Natural killer cell treated with Interleukin-12 subunit alpha and Interleukin-12 subunit beta and Interleukin-15 and Interleukin-18, amount 100 ng/mL, for 72 hours (primary cell): ENCODE results near the gene HSD17B3. TPM values are rescaled to one million over a fixed set of nuclear protein-coding genes. Genes with fewer than 3 reads are reported as not detected.

Experiments
- ATAC-seq, 2 donors: fragments of 150-1000 bp; cut with Tn5 transposase in 1 of 2; sonication (Bioruptor Pico), chemical (Tn5 transposase) in 1 of 2; 2 replicates each; pipeline ENCODE4 v1.10.0; 2021
- DNase-seq: peaks from one replicate; pipeline ENCODE4 v3.0.0; 2022; ENCODE audit warnings: low spot score
- H3K27ac Mint-ChIP-seq, 2 donors: 1 replicate in 1 of 2; 2 replicates in 1 of 2; pipeline ENCODE4 v1.8.0; 2022; ENCODE audit warnings: mixed read lengths in 2 of 2, mild to moderate bottlenecking in 1 of 2, moderate library complexity in 1 of 2
- H3K27me3 Mint-ChIP-seq, 2 donors: 1 replicate in 1 of 2; 2 replicates in 1 of 2; pipeline ENCODE4 v1.8.0; 2022; ENCODE audit warnings: mixed read lengths in 2 of 2
- H3K36me3 Mint-ChIP-seq: one replicate; pipeline ENCODE4 v1.8.0; 2022; ENCODE audit warnings: mixed read lengths
- H3K4me1 Mint-ChIP-seq, 2 donors: 1 replicate in 1 of 2; 2 replicates in 1 of 2; pipeline ENCODE4 v1.8.0; 2022; ENCODE audit warnings: low read depth in 2 of 2, mixed read lengths in 2 of 2, mild to moderate bottlenecking in 1 of 2
- H3K4me3 Mint-ChIP-seq: one replicate; pipeline ENCODE4 v1.8.0; 2022; ENCODE audit warnings: mixed read lengths
- H3K9me3 Mint-ChIP-seq: 2 replicates; pipeline ENCODE4 v1.8.0; 2022; ENCODE audit warnings: mixed read lengths
- total RNA-seq, 2 donors: library from RNA; stranded (reverse); gene quantifications; one replicate each; pipeline ENCODE4 v1.2.3, GENCODE V29; 2022

HSD17B3 gene
- total RNA-seq, 2 donors from 2014 or later, result not detected

DNA sequence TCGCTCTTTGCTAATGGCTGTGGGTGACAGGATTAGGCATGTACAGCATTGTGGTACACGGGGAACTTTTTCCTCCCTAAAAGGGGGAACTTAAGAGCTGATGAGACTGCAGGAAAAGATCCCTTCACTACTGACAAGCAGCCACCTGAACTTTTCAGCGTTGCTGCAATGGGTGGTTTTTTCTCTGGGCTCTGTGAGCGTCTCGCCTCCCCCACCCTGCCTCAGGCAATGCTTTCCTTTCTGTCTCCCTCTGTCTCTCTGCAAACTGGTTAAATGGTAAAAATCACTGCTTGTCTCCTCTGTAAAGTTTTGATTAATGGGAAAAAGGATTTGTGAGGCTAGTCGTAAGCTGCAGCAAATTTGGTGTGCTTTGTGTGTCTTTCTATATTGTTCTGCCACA is 20.3 kb downstream of the HSD17B3 start:
- H3K27me3 Mint-ChIP-seq, result peaks cover 20 to 23% of the 10 kb centered on the region in 2 donors
- H3K9me3 Mint-ChIP-seq, result no peaks in the 10 kb centered on the region
- no peaks in the 10 kb centered on the region for H3K4me1 Mint-ChIP-seq
- no peak overlapping the region for H3K4me3 Mint-ChIP-seq
- no peak for ATAC-seq
- peaks cover 6% of the 10 kb centered on the region for H3K36me3 Mint-ChIP-seq
- H3K27ac Mint-ChIP-seq, result no peak overlapping the region
- DNase-seq, result no peak

DNA sequence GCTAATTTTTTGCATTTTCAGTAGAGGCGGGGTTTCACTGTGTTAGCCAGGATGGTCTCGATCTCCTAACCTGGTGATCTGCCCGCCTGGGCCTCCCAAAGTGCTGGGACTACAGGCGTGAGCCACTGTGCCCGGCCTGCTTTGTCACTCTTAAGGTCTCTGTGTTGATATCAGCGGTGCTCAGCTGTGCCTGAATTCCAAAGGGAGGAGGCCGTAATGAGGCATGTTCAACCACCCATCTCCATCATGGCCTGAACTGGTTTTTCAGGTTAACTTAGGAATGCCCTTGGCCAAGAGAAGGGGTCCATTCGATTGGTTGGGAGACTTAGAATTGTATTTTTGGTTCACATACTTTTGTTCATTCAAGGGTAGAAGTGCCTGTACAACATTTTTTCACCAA is 22.0 kb downstream of the HSD17B3 start:
- ATAC-seq (no peak), DNase-seq (no peak)
- Mint-ChIP-seq H3K27me3 (peaks cover 18 to 23% of the 10 kb centered on the region in 2 donors), H3K9me3 (peaks cover 7% of the 10 kb centered on the region), H3K36me3 (peaks cover 12% of the 10 kb centered on the region), H3K27ac (no peak overlapping the region), H3K4me1 (no peaks in the 10 kb centered on the region), H3K4me3 (no peak overlapping the region)

GRCh38 chr9:96274939-96275338 is 27.0 kb downstream of the HSD17B3 start:
- Mint-ChIP-seq H3K4me3 (no peak overlapping the region), H3K9me3 (peaks cover 12% of the 10 kb centered on the region)

DNA sequence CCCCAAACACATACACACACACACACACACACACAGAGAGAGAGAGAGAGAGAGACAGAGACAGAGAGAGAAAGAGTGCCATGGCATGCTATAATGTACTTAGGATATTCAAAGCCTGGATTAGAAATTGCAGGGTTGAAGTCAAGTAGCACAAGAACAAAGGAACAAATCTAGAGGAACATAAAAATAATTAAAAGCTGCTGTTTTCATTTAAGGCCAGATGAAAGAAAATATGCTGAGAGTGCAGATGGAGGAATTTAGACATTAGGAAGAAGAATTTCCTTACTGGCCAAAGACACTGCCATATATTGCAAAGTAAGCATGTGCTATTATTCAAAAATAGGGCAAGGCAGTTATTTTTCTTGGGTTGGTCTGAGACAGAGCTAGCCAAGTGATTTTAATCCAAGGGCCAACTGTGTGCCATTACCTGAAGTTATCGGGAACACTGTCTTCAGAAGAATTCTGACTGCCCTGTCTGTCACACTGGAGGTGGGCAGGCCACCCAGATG is 31.7 kb downstream of the HSD17B3 start:
- Mint-ChIP-seq H3K4me3 (no peak overlapping the region), H3K27me3 (peaks cover 29 to 52% of the 10 kb centered on the region in 2 donors), H3K4me1 (no peaks in the 10 kb centered on the region)

More at GRCh38 chr9:96274939-96275338, 27.0 kb downstream of the HSD17B3 start:
- Mint-ChIP-seq H3K27ac (no peak overlapping the region), H3K4me1 (no peaks in the 10 kb centered on the region), H3K36me3 (peaks cover 21% of the 10 kb centered on the region), H3K27me3 (peaks cover 22 to 28% of the 10 kb centered on the region in 2 donors)
- no peak for DNase-seq
- ATAC-seq, result no peak

DNA sequence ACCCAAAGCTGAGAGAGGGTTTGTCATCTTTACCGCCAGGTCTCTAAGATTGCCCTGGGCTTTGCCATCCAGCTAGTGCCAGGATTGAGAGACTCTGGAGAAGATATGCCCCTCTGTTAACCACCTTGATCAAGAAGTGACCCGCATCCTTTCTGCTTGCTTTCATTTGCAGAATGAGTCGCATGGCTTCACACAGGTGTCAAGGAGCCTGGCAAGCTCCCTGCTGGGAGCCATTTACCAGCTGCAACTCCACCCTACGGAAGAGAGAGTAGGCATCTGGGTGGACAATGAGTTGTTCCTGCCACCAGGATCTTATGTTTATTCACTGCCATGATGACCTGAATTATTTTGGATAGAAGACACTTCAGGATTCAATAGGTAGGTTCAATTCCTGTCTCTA is 43.0 kb downstream of the HSD17B3 start:
- H3K36me3 Mint-ChIP-seq, result no peaks in the 10 kb centered on the region
- H3K27me3 Mint-ChIP-seq, result peaks cover 21 to 24% of the 10 kb centered on the region in 2 donors
- ATAC-seq, result no peak
- H3K9me3 Mint-ChIP-seq, result no peaks in the 10 kb centered on the region
- no peak overlapping the region for H3K4me3 Mint-ChIP-seq
- no peak overlapping the region for H3K27ac Mint-ChIP-seq
- peaks cover 0 to 4% of the 10 kb centered on the region in 2 donors for H3K4me1 Mint-ChIP-seq
- no peak for DNase-seq

More for the DNA sequence above, 31.7 kb downstream of the HSD17B3 start:
- peaks cover 6% of the 10 kb centered on the region for H3K9me3 Mint-ChIP-seq
- DNase-seq, result no peak
- no peak for ATAC-seq
- no peak overlapping the region for H3K27ac Mint-ChIP-seq
- H3K36me3 Mint-ChIP-seq, result peaks cover 18% of the 10 kb centered on the region

GRCh38 chr9:96256800-96257199 is 45.2 kb downstream of the HSD17B3 start:
- no peak overlapping the region for H3K27ac Mint-ChIP-seq
- H3K36me3 Mint-ChIP-seq, result no peaks in the 10 kb centered on the region
- no peak overlapping the region for H3K4me3 Mint-ChIP-seq
- H3K9me3 Mint-ChIP-seq, result no peaks in the 10 kb centered on the region
- DNase-seq (no peak), ATAC-seq (no peak)
- peaks cover 23 to 24% of the 10 kb centered on the region in 2 donors for H3K27me3 Mint-ChIP-seq
- H3K4me1 Mint-ChIP-seq, result peaks cover 3 to 4% of the 10 kb centered on the region in 2 donors

DNA sequence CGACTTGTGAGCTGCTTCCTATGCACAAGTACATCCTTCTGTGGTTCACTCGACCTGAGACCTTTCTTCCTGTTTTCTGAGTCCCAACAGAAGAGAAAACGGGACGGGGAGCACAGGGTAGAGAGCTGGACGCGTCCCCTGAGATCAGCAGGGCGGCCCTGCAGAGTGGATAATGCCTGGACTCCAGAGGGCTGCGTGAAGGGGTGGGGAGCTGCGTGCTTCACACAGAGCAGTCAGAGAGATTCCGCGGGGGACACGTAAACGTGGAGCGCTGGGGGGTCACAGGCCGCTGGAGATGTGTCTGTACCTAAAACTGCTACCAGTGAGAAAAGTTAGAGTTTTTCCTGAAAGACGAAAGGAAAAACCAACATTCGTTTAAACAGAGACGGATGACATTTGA is 46.3 kb downstream of the HSD17B3 start:
- Mint-ChIP-seq H3K27me3 (peaks cover 22 to 33% of the 10 kb centered on the region in 2 donors), H3K9me3 (no peaks in the 10 kb centered on the region), H3K27ac (no peak overlapping the region), H3K36me3 (no peaks in the 10 kb centered on the region), H3K4me1 (peaks cover 3 to 4% of the 10 kb centered on the region in 2 donors), H3K4me3 (no peak overlapping the region)
- no peak for DNase-seq
- ATAC-seq, result no peak

DNA sequence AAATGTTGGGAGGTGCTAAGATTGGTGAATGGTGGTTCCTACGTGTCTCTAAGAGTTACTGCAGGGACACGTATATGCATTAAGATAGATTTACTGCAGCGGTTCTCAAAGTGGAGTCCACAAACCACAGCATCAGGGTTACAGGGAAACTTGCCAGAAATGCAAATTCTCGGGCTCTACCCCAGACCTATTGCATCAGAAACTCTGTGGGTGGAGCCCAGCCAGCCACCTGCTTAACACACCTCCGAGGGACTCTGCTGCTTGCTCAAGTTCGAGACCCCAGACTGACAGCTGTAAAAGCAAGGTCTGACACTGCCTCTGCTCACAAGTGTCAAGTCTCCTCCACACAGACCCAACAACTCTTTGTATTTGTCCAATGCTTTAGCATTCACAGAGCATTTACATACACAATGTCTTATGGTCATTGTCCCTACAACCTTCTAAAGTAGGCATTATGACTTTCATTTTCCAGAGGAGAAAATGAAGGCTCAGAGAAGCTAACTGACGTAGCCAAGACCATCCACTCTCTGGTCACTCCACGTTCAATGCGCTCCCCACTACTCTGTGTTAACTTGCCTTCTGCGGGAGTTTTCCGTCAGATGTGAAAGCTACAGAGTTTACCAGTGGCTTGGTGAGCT is 48.8 kb downstream of the HSD17B3 start:
- Mint-ChIP-seq H3K27me3 (peaks cover 30 to 38% of the 10 kb centered on the region in 2 donors), H3K9me3 (no peaks in the 10 kb centered on the region), H3K4me1 (peaks cover 3 to 4% of the 10 kb centered on the region in 2 donors), H3K4me3 (no peak overlapping the region), H3K27ac (no peak overlapping the region), H3K36me3 (no peaks in the 10 kb centered on the region)
- ATAC-seq (peak; percentile 41 to 55), DNase-seq (no peak)

- DNase-seq, result no peak
- H3K9me3 Mint-ChIP-seq, result no peaks in the 10 kb centered on the region
- H3K4me3 Mint-ChIP-seq, result no peak overlapping the region
- no peak overlapping the region for H3K27ac Mint-ChIP-seq
- peaks cover 0 to 3% of the 10 kb centered on the region in 2 donors for H3K4me1 Mint-ChIP-seq
- no peak for ATAC-seq
- no peaks in the 10 kb centered on the region for H3K36me3 Mint-ChIP-seq
- H3K27me3 Mint-ChIP-seq, result peaks cover 29 to 46% of the 10 kb centered on the region in 2 donors
Observed at GRCh38 chr9:96251451-96251850, 50.5 kb downstream of the HSD17B3 start.

- Mint-ChIP-seq H3K27me3 (peaks cover 34 to 57% of the 10 kb centered on the region in 2 donors), H3K9me3 (no peaks in the 10 kb centered on the region)
- no peak for ATAC-seq
Observed at GRCh38 chr9:96249746-96250145, 52.2 kb downstream of the HSD17B3 start.

DNA sequence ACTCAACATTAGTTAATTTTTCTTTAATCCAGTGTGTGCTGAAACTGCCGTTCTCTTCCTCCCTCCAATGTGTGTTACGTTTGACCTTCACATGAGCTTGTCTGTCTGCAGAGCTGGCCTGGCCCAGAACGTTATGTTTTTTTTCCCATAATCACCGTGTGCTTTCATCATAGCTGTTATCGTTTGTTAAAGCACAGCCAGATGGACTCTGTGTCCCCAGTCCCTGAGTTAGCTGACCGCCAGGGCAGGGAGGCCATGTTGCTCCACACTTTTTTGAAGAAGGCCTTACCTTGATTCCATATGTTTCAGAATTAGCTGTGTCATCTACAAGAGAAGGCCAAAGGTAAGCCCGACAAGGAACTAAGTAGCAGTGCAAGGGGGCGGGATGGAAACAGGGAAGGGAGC is 55.7 kb downstream of the HSD17B3 start:
- no peaks in the 10 kb centered on the region for H3K9me3 Mint-ChIP-seq
- H3K27me3 Mint-ChIP-seq, result peaks cover 47 to 69% of the 10 kb centered on the region in 2 donors
- no peak for ATAC-seq

More at GRCh38 chr9:96249746-96250145, 52.2 kb downstream of the HSD17B3 start:
- no peak for DNase-seq
- H3K4me1 Mint-ChIP-seq, result peaks cover 0 to 3% of the 10 kb centered on the region in 2 donors
- H3K36me3 Mint-ChIP-seq, result no peaks in the 10 kb centered on the region
- H3K4me3 Mint-ChIP-seq, result no peak overlapping the region
- H3K27ac Mint-ChIP-seq, result no peak overlapping the region

DNA sequence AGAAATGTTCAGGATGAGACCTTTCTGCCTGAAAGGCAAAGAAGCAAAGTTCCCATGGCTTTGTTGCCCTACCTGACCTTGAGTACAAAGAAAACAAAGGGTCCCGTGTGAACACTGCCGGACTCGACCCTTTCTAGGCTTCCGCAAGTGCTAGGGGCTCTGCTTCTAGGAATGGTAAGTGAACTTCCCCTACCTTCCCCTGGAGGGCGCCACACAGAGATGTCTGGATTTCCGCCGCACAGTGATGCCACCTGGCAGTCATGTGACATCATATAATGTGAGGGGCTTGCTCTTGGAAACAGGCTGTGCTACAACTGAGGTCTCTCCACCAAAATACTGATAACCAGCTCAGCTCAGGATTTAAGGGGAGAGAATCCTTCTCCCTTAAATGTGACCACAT is 56.6 kb downstream of the HSD17B3 start:
- Mint-ChIP-seq H3K4me1 (peaks cover 26 to 30% of the 10 kb centered on the region in 2 donors), H3K9me3 (no peaks in the 10 kb centered on the region), H3K27ac (no peak overlapping the region), H3K36me3 (no peaks in the 10 kb centered on the region), H3K4me3 (no peak overlapping the region), H3K27me3 (peaks cover 49 to 70% of the 10 kb centered on the region in 2 donors)
- no peak for ATAC-seq
- no peak for DNase-seq

More for the DNA sequence above, 55.7 kb downstream of the HSD17B3 start:
- H3K27ac Mint-ChIP-seq, result no peak overlapping the region
- DNase-seq, result no peak
- peaks cover 19 to 22% of the 10 kb centered on the region in 2 donors for H3K4me1 Mint-ChIP-seq
- H3K36me3 Mint-ChIP-seq, result no peaks in the 10 kb centered on the region
- no peak overlapping the region for H3K4me3 Mint-ChIP-seq

- no peak for DNase-seq
- Mint-ChIP-seq H3K27me3 (peaks cover 54 to 78% of the 10 kb centered on the region in 2 donors), H3K4me1 (peaks cover 30 to 33% of the 10 kb centered on the region in 2 donors), H3K27ac (peak overlapping the region; percentile 28 to 35), H3K9me3 (no peaks in the 10 kb centered on the region), H3K36me3 (no peaks in the 10 kb centered on the region), H3K4me3 (no peak overlapping the region)
- ATAC-seq, result no peak
Observed at GRCh38 chr9:96243778-96244177, 58.2 kb downstream of the HSD17B3 start.

GRCh38 chr9:96242811-96243210 is 59.2 kb downstream of the HSD17B3 start:
- Mint-ChIP-seq H3K9me3 (no peaks in the 10 kb centered on the region), H3K27me3 (peaks cover 53 to 85% of the 10 kb centered on the region in 2 donors), H3K27ac (peak overlapping the region in 1 of 2 donors; percentile 12), H3K36me3 (no peaks in the 10 kb centered on the region), H3K4me3 (peak overlapping the region; percentile 10), H3K4me1 (peaks cover 30 to 33% of the 10 kb centered on the region in 2 donors)
- ATAC-seq, result no peak
- DNase-seq, result no peak
